ENCODE data around the gene DNAJC1.

DNA sequence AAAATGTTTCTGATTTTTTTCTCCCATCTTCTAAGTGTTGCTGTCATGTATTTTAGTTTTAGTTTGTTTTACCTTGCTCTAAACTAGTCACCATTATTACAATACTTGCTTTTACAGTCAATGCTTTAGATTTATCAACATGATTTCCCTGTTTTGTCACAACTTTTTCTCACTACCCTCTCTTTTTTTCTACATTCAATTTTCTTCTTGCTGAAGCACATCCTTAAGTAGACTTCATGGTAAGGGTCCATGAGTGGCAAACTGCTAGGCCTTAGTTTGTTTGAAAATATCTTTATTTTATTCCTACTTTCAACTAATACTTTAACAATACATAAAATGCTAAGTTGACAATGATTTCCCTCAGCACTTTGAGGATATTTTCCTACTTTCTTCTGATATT, 173.5 kb downstream of the DNAJC1 start:
- TF ChIP-seq, protein P1, sequence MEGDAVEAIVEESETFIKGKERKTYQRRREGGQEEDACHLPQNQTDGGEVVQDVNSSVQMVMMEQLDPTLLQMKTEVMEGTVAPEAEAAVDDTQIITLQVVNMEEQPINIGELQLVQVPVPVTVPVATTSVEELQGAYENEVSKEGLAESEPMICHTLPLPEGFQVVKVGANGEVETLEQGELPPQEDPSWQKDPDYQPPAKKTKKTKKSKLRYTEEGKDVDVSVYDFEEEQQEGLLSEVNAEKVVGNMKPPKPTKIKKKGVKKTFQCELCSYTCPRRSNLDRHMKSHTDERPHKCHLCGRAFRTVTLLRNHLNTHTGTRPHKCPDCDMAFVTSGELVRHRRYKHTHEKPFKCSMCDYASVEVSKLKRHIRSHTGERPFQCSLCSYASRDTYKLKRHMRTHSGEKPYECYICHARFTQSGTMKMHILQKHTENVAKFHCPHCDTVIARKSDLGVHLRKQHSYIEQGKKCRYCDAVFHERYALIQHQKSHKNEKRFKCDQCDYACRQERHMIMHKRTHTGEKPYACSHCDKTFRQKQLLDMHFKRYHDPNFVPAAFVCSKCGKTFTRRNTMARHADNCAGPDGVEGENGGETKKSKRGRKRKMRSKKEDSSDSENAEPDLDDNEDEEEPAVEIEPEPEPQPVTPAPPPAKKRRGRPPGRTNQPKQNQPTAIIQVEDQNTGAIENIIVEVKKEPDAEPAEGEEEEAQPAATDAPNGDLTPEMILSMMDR (IDR thresholded peaks at IDR 0.05), result no peak
- TF ChIP-seq POLR2A (IDR thresholded peaks at IDR 0.05), result no peak
